8988T (cell line): ENCODE results near the gene ITFG1.
A peak's percentile ranks its signal among the peaks of the same experiment; 100 is the strongest.
"Not testable (repeated sequence)": the region's sequence is repeated elsewhere in the genome, so short reads cannot be mapped to it uniquely, and the experiment has no call there.

Experiments used
- DNase-seq: peaks from one replicate; pipeline ENCODE4 v3.0.0; 2011

The ITFG1 gene

GRCh38 chr16:47143677-47144558 lies 316.9 kb downstream of the ITFG1 start, which contains the start of gene NETO2:
NETO2 (minus strand) TSS chr16:47143945; CDS start chr16:47143612, 333 bp downstream.
- DNase-seq, result peak; percentile 69

- DNase-seq, result peak; percentile 84
These were observed 317.8 kb downstream of the ITFG1 start for GRCh38 chr16:47142821-47143676.

- peak; percentile 27 for DNase-seq
These were observed 318.4 kb downstream of the ITFG1 start for GRCh38 chr16:47142486-47142820.

- DNase-seq, result peak; percentile 90
These were observed 318.9 kb downstream of the ITFG1 start for GRCh38 chr16:47141773-47142485.

- no peak for DNase-seq
These were observed 320.2 kb downstream of the ITFG1 start for GRCh38 chr16:47140686-47141085.

- DNase-seq, result no peak
These were observed 321.2 kb downstream of the ITFG1 start for GRCh38 chr16:47139561-47140185.

GRCh38 chr16:47137925-47138324 lies 322.9 kb downstream of the ITFG1 start:
- not testable (repeated sequence) for DNase-seq

GRCh38 chr16:47136099-47136842 lies 324.6 kb downstream of the ITFG1 start:
- DNase-seq, result no peak

- no peak for DNase-seq
These were observed 326.3 kb downstream of the ITFG1 start for GRCh38 chr16:47134550-47134949.

- no peak for DNase-seq
These were observed 328.6 kb downstream of the ITFG1 start for GRCh38 chr16:47132308-47132707.

- no peak for DNase-seq
These were observed 331.0 kb downstream of the ITFG1 start for GRCh38 chr16:47129755-47130435.

- no peak for DNase-seq
These were observed 333.3 kb downstream of the ITFG1 start for GRCh38 chr16:47127541-47127940.

GRCh38 chr16:47125757-47126156 lies 335.1 kb downstream of the ITFG1 start:
- DNase-seq, result no peak

GRCh38 chr16:47113130-47113529 lies 347.7 kb downstream of the ITFG1 start:
- no peak for DNase-seq

- DNase-seq, result no peak
These were observed 349.9 kb downstream of the ITFG1 start for GRCh38 chr16:47110939-47111338.

GRCh38 chr16:47109361-47109760 lies 351.5 kb downstream of the ITFG1 start:
- DNase-seq, result no peak
